HepG2 (cell line): ENCODE results near the gene UGT2B15. TPM values are rescaled to one million over a fixed set of nuclear protein-coding genes. Genes with fewer than 3 reads are reported as not detected.

Experiments
- ATAC-seq: fragments of 200-7000 bp; cut with Tn5 transposase; 3 replicates; pipeline ENCODE4 v1.9.1; 2020; ENCODE audit warnings: mild to moderate bottlenecking, moderate library complexity
- BruUV-seq: library from RNA; stranded (reverse); fragments of 400-500 nt; replicated peaks from 2 replicates; lab custom pipeline; 2021; lab: Mats Ljungman, UMichigan
- CTCF ChIA-PET: fragments of 300-600 bp; formaldehyde crosslinking; extraction: SDS; loops from one replicate; lab custom pipeline; 2021; ENCODE audit warnings: low total read pairs, inconsistent platforms, low intra/inter-chr PET ratio; lab: Yijun Ruan, JAX
- POLR2A ChIA-PET: fragments of 350-600 bp; sonication (Branson Sonifier 250); formaldehyde crosslinking; loops from one replicate; lab custom pipeline; 2020; ENCODE audit warnings: antibody characterized with exemption, inconsistent platforms; lab: Yijun Ruan, JAX
- DNase-seq: peaks from one replicate; pipeline ENCODE4 v3.0.0-alpha.2; 2015; ENCODE audit warnings: low spot score
- FAIRE-seq: peaks from 3 replicates; lab custom pipeline; 2011; peaks lifted over from hg19 to GRCh38; lab: Jason Lieb, UNC
- H2AFZ ChIP-seq: one replicate; pipeline ENCODE4 v1.6.1; 2011; ENCODE audit warnings: low read length, inconsistent platforms
- H3K27ac ChIP-seq: fragments of 300-600 bp; 3 replicates; pipeline ENCODE4 v1.8.0; 2011; ENCODE audit warnings: mixed run types, mild to moderate bottlenecking, mixed read lengths, low read length, inconsistent platforms; ENCODE audit not compliant: insufficient read depth; ENCODE audit errors: extremely low read length
- H3K27me3 ChIP-seq, 2 experiments: fragments of 200-600 bp in 1 of 2; 2 replicates in 1 of 2; 3 replicates in 1 of 2; pipeline versions ENCODE4 v1.6.0 to v1.8.0; 2011; ENCODE audit warnings: low read length in 2 of 2, mild to moderate bottlenecking in 2 of 2, moderate library complexity in 2 of 2, inconsistent platforms in 1 of 2; ENCODE audit not compliant: insufficient read depth in 2 of 2, control insufficient read depth in 1 of 2
- H3K36me3 ChIP-seq, 2 experiments: fragments of 200-600 bp in 1 of 2; replicated peaks in 1 of 2; 2 replicates in 1 of 2; 3 replicates in 1 of 2; pipeline versions ENCODE4 v1.5.1 to v1.8.0; 2011; ENCODE audit warnings: low read length in 2 of 2, inconsistent platforms in 1 of 2; ENCODE audit not compliant: insufficient read depth in 2 of 2, control insufficient read depth in 1 of 2
- H3K4me1 ChIP-seq: 2 replicates; pipeline ENCODE4 v1.5.1; 2012; ENCODE audit warnings: low read length, inconsistent platforms; ENCODE audit not compliant: insufficient read depth
- H3K4me2 ChIP-seq: 2 replicates; pipeline ENCODE4 v1.6.0; 2011; ENCODE audit warnings: low read depth, low read length, inconsistent platforms
- H3K4me3 ChIP-seq, 3 experiments: fragments of 200-600 bp in 1 of 3; sonication (generic), shearing (Covaris generic) in 1 of 3; replicated peaks in 1 of 3; 2 replicates each; pipeline ENCODE4 v1.5.1; 2011 to 2016; ENCODE audit warnings: low read length in 3 of 3, inconsistent platforms in 2 of 3, low read depth in 2 of 3, mild to moderate bottlenecking in 2 of 3, control low read depth in 1 of 3, mixed read lengths in 1 of 3; ENCODE audit not compliant: insufficient read depth in 1 of 3
- H3K79me2 ChIP-seq: one replicate; pipeline ENCODE4 v1.6.1; 2011; ENCODE audit warnings: low read length, inconsistent platforms; ENCODE audit not compliant: insufficient read depth
- H3K9ac ChIP-seq: 2 replicates; pipeline ENCODE4 v1.6.0; 2011; ENCODE audit warnings: mild to moderate bottlenecking, low read depth, low read length, inconsistent platforms; ENCODE audit not compliant: insufficient read depth
- H3K9me3 ChIP-seq: 2 replicates; pipeline ENCODE4 v1.5.1; 2012; ENCODE audit warnings: mild to moderate bottlenecking, low read length
- H4K20me1 ChIP-seq: 2 replicates; pipeline ENCODE4 v1.6.0; 2011; ENCODE audit warnings: inconsistent platforms, mild to moderate bottlenecking, low read length, moderate library complexity; ENCODE audit not compliant: insufficient read depth
- ARID4A ChIP-seq: sonication (generic); formaldehyde crosslinking; IDR thresholded peaks from 2 replicates; pipeline ENCODE4 v1.5.0; 2020; ENCODE audit warnings: mild to moderate bottlenecking, missing genetic modification reagents, borderline replicate concordance
- ARNT2 ChIP-seq: sonication (generic); formaldehyde crosslinking; IDR thresholded peaks from 2 replicates; pipeline ENCODE4 v1.8.0; 2022; ENCODE audit warnings: mild to moderate bottlenecking, low read depth, missing genetic modification reagents, moderate library complexity
- CCDC6 ChIP-seq: sonication (generic); formaldehyde crosslinking; IDR thresholded peaks from 2 replicates; pipeline ENCODE4 v1.8.1; 2022; ENCODE audit warnings: mild to moderate bottlenecking, missing genetic modification reagents, moderate library complexity
- CREB3 ChIP-seq: sonication (generic); formaldehyde crosslinking; IDR thresholded peaks from 2 replicates; pipeline ENCODE4 v1.5.0; 2020; ENCODE audit warnings: missing genetic modification reagents
- FOSL2 ChIP-seq: sonication (generic); formaldehyde crosslinking; IDR thresholded peaks from 2 replicates; pipeline ENCODE4 v1.4.0; 2020; ENCODE audit warnings: missing genetic modification reagents
- HNF1A ChIP-seq, 2 experiments: sonication (generic) in 1 of 2; formaldehyde crosslinking in 1 of 2; IDR thresholded peaks; 2 replicates each; pipeline versions ENCODE4 v1.4.0 to v1.6.1; 2016 to 2020; ENCODE audit warnings: borderline replicate concordance in 1 of 2, low read depth in 1 of 2, mild to moderate bottlenecking in 1 of 2, missing genetic modification reagents in 1 of 2
- IKZF5 ChIP-seq: IDR thresholded peaks from 2 replicates; pipeline ENCODE4 v1.6.1; 2018; ENCODE audit warnings: missing genetic modification reagents, mild to moderate bottlenecking, missing compliant biosample characterization
- KDM1A ChIP-seq: IDR thresholded peaks from 2 replicates; pipeline ENCODE4 v1.6.1; 2016; ENCODE audit warnings: missing compliant biosample characterization
- NR3C1 ChIP-seq: sonication (generic); formaldehyde crosslinking; IDR thresholded peaks from 2 replicates; pipeline ENCODE4 v1.4.0; 2020; ENCODE audit warnings: missing genetic modification reagents
- PTBP1 ChIP-seq: fragments of 200-400 bp; formaldehyde crosslinking; IDR thresholded peaks from 2 replicates; pipeline ENCODE4 v1.6.1; 2018; ENCODE audit warnings: low read length, low read depth; ENCODE audit not compliant: poor library complexity, severe bottlenecking
- ZNF121 ChIP-seq: sonication (generic); formaldehyde crosslinking; IDR thresholded peaks from 2 replicates; pipeline ENCODE4 v1.5.0; 2020; ENCODE audit warnings: mild to moderate bottlenecking, missing genetic modification reagents
- ZNF253 ChIP-seq: sonication (generic); formaldehyde crosslinking; IDR thresholded peaks from 2 replicates; pipeline ENCODE4 v1.8.0; 2022; ENCODE audit warnings: mild to moderate bottlenecking, missing genetic modification reagents, borderline replicate concordance
- WGBS: methylation state at CpG from one replicate; pipeline ENCODE4 v1.1.6; 2017; ENCODE audit warnings: low lambda C conversion rate; 5-methylcytosine and 5-hydroxymethylcytosine counted together
- in situ Hi-C: cut with HindIII; loops from 2 replicates; pipeline ENCODE4 v1.10.0; 2017; ENCODE audit warnings: low pct_unique_long_range_greater_than_20kb; ENCODE audit not compliant: extremely low pct_ligation_motif_present
- intact Hi-C: fragments of 100-400 bp; cut with micrococcal nuclease; formaldehyde crosslinking; loops from one replicate; pipeline ENCODE4 v1.10.0; 2022; ENCODE audit not compliant: unreplicated experiment
- polyA plus RNA-seq, 8 experiments: library from polyadenylated mRNA; depleted of rRNA in 3 of 8; stranded (reverse) in 7 of 8; unstranded in 1 of 8; fragments of >200 nt; fragmentation: Illumina TruSeq in 4 of 8; extraction: Trizol in 4 of 8; gene quantifications; 2 replicates each; pipeline versions ENCODE4 v1.2.1 to v1.2.3, GENCODE V29; 2011 to 2016; ENCODE audit warnings: low read depth in 4 of 8, missing spikeins in 1 of 8, mixed read lengths in 1 of 8; ENCODE audit not compliant: insufficient read depth in 1 of 8
- total RNA-seq, 5 experiments: library from RNA; depleted of rRNA; stranded (reverse); fragments of >200 nt; fragmentation: Illumina TruSeq; extraction: Trizol; gene quantifications; 2 replicates each; pipeline ENCODE4 v1.2.3, GENCODE V29; 2016; ENCODE audit warnings: low read depth in 1 of 5

The UGT2B15 gene
- total and polyA plus RNA-seq, 2 of the 13 experiments (the other 11 are each of a cell fraction or from before 2014, with no cell fraction given), result 0.04 to 0.11 TPM

GRCh38 chr4:68717999-68718398 is 47.5 kb upstream of the UGT2B15 start:
- ChIA-PET POLR2A (no interaction called here), CTCF (no interaction called here)
- Histone ChIP-seq H3K27ac (no peak overlapping the region), H3K4me1 (no peaks in the 10 kb centered on the region), H2AFZ (peak overlapping the region; percentile 52), H3K79me2 (no peaks in the 10 kb centered on the region), H3K4me2 (no peak overlapping the region), H4K20me1 (no peaks in the 10 kb centered on the region), H3K27me3 (no peaks in the 10 kb centered on the region), H3K9ac (no peak overlapping the region), H3K9me3 (peaks cover 9% of the 10 kb centered on the region), H3K4me3 (no peak overlapping the region), H3K36me3 (no peaks in the 10 kb centered on the region)
- DNase-seq, result no peak
- intact Hi-C loops (no loop called here), in situ Hi-C loops (no loop called here)
- 100% methylated on average over 1 of the region's 1 CpG for WGBS
- ATAC-seq, result no peak
- FAIRE-seq, result no peak
- BruUV-seq, result no TSS peak
- TF ChIP-seq KDM1A (CRISPR knock-in tag) (no peak), IKZF5 (no peak), ZNF121 (no peak), PTBP1 (no peak), HNF1A (IDR thresholded peaks at IDR 0.05; ENCODE audit: low read depth) (no peak), HNF1A (CRISPR knock-in tag; IDR thresholded peaks at IDR 0.05; ENCODE audit: borderline replicate concordance) (no peak), ARNT2 (no peak), ZNF253 (no peak), ARID4A (CRISPR knock-in tag) (no peak), CREB3 (no peak), NR3C1 (CRISPR knock-in tag) (no peak), FOSL2 (no peak), CCDC6 (CRISPR knock-in tag) (no peak)
